Astrocyte of the hippocampus (primary cell): ENCODE data around the gene HMGCLL1.

Experiments
- DNase-seq: peaks from one replicate; pipeline ENCODE4 v3.0.0; 2011; ENCODE audit warnings: low read depth, low spot score

HMGCLL1 gene

DNA sequence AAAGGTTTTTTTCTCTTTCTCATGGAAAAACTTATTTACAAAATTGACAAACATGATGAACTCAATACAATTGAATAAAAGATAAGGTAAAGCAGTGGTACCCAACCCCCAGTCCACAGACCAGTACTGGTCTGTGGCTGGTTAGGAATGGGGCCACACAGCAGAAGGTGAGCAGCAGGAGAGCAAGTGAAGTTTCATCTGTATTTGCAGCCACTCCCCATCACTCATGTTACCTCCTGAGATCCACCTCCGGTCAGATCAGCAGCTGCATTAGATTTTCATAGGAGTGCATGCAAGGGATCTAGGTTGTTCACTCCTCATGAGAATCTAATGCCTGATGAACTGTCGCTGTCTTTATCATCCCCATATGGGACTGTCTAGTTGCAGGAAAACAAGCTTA is 47.5 kb downstream of the HMGCLL1 start:
- DNase-seq, result no peak

- DNase-seq, result no peak
Observed at GRCh38 chr6:55530931-55531330, 48.1 kb downstream of the HMGCLL1 start.

- peak; percentile 23 for DNase-seq
Observed at GRCh38 chr6:55528624-55529023, 50.4 kb downstream of the HMGCLL1 start.

- no peak for DNase-seq
Observed at GRCh38 chr6:55524441-55524840, 54.6 kb downstream of the HMGCLL1 start.

DNA sequence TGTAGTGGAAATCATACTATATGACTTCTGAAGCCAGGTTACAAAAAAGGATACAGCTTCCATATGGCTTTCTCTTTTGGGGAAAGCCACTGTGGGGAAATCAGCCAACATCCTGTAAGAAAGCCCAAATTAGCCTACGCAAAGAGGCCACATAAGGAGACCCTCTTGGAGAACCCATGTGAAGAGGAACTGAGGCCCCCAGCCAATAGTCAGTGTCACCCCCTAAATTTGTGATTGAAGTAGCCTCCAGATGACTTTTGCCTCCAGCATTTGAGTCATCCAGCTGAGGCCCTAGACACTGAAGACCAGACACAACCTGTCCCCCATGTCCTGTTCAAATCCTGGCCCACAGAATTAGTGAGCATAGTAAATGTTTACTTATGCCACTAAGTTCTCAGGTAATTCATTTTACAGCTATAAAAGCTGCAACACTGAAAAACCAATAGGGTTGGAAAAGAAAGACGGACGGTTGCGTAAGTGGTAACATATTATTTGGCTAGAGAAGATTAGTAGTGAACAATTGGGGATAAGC is 60.4 kb downstream of the HMGCLL1 start:
- no peak for DNase-seq

DNA sequence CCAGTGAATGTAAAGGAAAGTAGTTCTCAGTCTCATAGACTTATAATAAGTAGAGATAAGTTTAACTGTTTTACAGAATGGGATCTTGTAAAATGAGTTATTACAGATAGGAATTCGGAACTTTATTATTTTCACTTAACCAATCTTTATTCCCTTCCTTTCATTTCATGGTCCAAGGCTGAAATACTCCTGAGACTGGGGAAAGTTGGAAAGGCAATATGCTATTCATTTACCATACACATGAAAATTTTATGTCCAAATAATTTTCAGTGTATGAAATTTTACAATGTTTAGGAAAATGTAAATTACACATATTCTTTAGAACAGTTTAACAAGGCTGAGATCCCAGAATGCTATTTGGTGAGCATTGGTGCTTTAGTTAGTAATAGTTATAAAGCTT is 62.3 kb downstream of the HMGCLL1 start:
- no peak for DNase-seq

- DNase-seq, result no peak
Observed at GRCh38 chr6:55512904-55513303, 66.1 kb downstream of the HMGCLL1 start.

- DNase-seq, result no peak
Observed at GRCh38 chr6:55511122-55511800, 67.7 kb downstream of the HMGCLL1 start.

- no peak for DNase-seq
Observed at GRCh38 chr6:55499591-55499990, 79.4 kb downstream of the HMGCLL1 start.

DNA sequence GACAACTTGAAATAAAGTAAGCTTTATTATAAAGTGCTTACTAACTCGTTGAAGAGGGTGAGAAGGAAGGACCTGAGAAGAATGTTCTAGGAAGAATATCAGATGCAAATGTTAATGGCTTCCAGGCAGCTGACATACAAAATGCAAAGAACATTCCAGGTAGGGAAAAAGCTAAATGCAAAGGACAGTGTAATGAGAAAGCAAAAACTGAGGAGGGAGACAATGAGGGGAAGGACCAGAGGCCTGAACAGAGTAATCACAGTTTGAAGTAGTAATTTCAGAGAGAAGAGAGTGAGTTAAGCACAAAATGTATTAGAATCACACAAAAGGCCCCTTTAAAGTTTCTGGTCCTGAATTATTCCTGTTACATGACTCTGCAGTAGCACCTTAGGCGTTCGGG is 81.3 kb downstream of the HMGCLL1 start:
- DNase-seq, result no peak

GRCh38 chr6:55496201-55496600 is 82.8 kb downstream of the HMGCLL1 start:
- DNase-seq, result no peak

GRCh38 chr6:55495277-55495676 is 83.7 kb downstream of the HMGCLL1 start:
- DNase-seq, result no peak

DNA sequence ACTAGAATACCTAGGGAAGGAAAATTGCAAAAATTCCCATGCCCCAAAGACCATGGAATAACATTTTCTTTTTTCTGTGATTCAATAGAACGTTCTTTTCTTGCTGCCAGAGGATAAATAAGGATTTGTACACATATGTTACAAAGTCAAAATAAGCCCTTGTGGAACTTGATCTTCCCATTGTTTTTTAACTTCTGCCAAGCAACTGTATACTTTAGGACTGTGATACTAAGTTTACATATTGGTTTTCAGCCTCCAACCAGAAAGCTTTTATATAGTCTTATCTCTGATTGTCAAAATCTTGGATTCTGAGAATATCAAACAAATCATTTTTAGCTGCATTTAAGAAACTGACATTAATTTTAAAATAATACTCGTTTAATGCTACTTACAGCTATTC is 84.6 kb downstream of the HMGCLL1 start:
- no peak for DNase-seq

GRCh38 chr6:55492259-55492658 is 86.7 kb downstream of the HMGCLL1 start:
- DNase-seq, result no peak

- DNase-seq, result no peak
Observed at GRCh38 chr6:55490871-55491270, 88.1 kb downstream of the HMGCLL1 start.

DNA sequence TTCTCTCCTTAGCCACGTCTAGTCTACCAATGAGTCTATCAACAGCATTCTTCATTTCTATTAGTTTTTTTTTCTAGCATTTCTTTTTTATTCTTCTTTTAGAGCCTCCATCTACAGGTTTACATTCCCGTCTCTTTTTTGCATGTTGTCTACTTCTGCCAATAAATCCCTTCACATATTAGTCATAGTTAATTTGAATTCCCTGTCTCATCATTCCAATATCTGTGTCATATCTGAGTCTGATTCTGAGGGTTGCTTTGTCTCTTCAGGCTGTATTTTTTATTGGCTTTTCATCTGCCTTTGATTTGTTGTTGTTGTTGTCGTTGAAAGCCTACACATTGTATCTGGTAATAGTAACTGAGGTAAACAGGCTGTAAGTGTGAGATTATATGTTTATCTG is 104.6 kb downstream of the HMGCLL1 start:
- no peak for DNase-seq

DNA sequence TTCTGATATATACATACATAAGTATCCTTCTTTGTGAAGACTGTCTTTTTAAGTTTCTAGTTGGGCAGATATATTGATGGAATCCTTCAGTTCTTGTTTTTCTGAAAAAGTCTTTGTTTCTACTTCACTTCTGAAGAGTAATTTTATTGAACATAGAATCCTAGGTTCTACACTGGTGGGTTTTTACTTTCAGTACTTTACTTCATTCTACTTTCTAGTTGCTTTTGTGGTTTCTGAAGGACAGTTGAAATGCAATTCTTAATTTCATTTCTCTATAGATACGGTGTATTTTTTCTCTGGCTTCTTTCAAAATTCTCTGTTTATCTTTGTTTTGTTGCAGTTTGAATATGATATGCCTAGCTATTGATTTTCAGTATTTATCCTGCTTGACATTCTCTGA is 105.3 kb downstream of the HMGCLL1 start:
- no peak for DNase-seq

- DNase-seq, result peak; percentile 5
Observed at GRCh38 chr6:55469951-55470366, 109.0 kb downstream of the HMGCLL1 start.

GRCh38 chr6:55456016-55456415 is 123.0 kb downstream of the HMGCLL1 start:
- DNase-seq, result peak; percentile 15

- DNase-seq, result no peak
Observed at GRCh38 chr6:55450005-55450404, 129.0 kb downstream of the HMGCLL1 start.

DNA sequence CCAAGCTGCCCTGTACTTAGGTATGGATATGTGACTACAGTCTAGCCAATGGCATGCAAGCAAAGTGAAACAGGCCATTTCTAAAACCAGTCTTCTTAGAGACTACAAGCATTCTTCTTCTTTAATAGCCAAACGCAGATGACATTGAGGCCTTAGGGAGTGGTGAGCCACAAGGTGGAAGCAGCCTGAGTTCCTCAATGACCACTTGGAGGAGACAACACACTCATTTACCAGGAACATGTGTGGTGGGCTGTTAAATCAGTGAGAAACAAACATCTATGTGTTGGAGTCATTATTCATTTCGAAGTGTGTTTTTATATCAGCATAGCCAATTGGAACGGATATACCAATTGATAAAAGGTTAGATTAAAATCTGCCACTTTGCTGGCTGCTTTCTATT is 129.8 kb downstream of the HMGCLL1 start:
- no peak for DNase-seq

DNA sequence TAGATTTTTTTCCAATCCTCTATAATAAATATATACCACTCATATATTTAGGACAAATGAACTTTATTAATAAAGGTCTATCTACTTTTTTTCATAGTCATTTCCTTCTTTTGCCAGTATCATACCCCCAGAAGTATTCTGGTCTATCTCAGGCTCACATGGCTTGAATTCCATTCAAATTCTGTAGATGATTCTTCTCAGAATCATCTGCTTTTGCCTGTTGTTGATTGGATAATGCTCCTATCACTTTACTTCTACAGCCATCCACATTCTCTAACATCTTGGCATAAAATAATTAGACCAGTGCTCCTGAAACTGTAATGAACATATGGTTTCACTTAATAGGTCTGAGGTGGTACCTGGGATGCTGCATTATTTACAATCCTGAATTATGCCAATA is 130.5 kb downstream of the HMGCLL1 start:
- DNase-seq, result peak; percentile 3

GRCh38 chr6:55447891-55448290 is 131.1 kb downstream of the HMGCLL1 start:
- DNase-seq, result no peak
